Measurements from ENCODE around the gene HS1BP3. TPM values are rescaled to one million over a fixed set of nuclear protein-coding genes. Genes with fewer than 3 reads are reported as not detected.
A peak's percentile ranks its signal among the peaks of the same experiment; 100 is the strongest.

Gene HS1BP3
- total and polyA plus RNA-seq, 2 of the 13 experiments (the other 11 are each of a cell fraction or from before 2014, with no cell fraction given), result 15.2 to 22.0 TPM

GRCh38 chr2:20585359-20585709, 65.6 kb downstream of the HS1BP3 start (continued):
- TF ChIP-seq MTERF4 (CRISPR knock-in tag; IDR thresholded peaks at IDR 0.05), result 0 out of 2 replicates have a peak, but pooled peaks have one; percentile 2
- TF ChIP-seq HDAC2 (CRISPR knock-in tag; IDR thresholded peaks at IDR 0.05), result peak; percentile 83
- no peak for TF ChIP-seq HBP1 (CRISPR knock-in tag; IDR thresholded peaks at IDR 0.05; ENCODE audit: low read depth)
- no peak; the same call in 1 of the 2 replicates for TF ChIP-seq DMAP1 (CRISPR knock-in tag; IDR thresholded peaks at IDR 0.05)
- TF ChIP-seq ZNF780A (CRISPR knock-in tag; IDR thresholded peaks at IDR 0.05), result 0 out of 2 replicates have a peak, but pooled peaks have one; percentile 28
- no peak for TF ChIP-seq TP53 (CRISPR knock-in tag; conservative IDR thresholded peaks at IDR 0.05)
- 0 out of 2 replicates have a peak, but pooled peaks have one; percentile 22 for TF ChIP-seq ZNF761 (CRISPR knock-in tag; conservative IDR thresholded peaks at IDR 0.05)
- TF ChIP-seq FOXP4 (CRISPR knock-in tag; IDR thresholded peaks at IDR 0.05), result peak; percentile 67; the same call in 1 of the 2 replicates
- TF ChIP-seq IKZF4 (CRISPR knock-in tag; IDR thresholded peaks at IDR 0.05; ENCODE audit: borderline replicate concordance, low read depth, not compliant biosample characterization), result peak; percentile 46
- TF ChIP-seq NCOR1 (IDR thresholded peaks at IDR 0.05; ENCODE audit: borderline replicate concordance, low read length), result peak; percentile 51; the same call in 1 of the 2 replicates
- TF ChIP-seq HNF4G (IDR thresholded peaks at IDR 0.05; ENCODE audit: borderline replicate concordance, low read depth, low read length), result peak; percentile 44; the same call in 1 of the 2 replicates
- peak; percentile 70; the same call in 1 of the 2 replicates for TF ChIP-seq HNF4G (CRISPR knock-in tag; IDR thresholded peaks at IDR 0.05; ENCODE audit: borderline replicate concordance, low read depth)
- 0 out of 2 replicates have a peak, but pooled peaks have one; percentile 37 for TF ChIP-seq ATF5 (CRISPR knock-in tag; IDR thresholded peaks at IDR 0.05; ENCODE audit: low read depth)
- no peak for TF ChIP-seq SATB2 (CRISPR knock-in tag; IDR thresholded peaks at IDR 0.05)
- TF ChIP-seq CREBL2 (CRISPR knock-in tag; IDR thresholded peaks at IDR 0.05; ENCODE audit: borderline replicate concordance), result peak; percentile 72; the same call in 1 of the 2 replicates
- TF ChIP-seq ZC3H13 (CRISPR knock-in tag; IDR thresholded peaks at IDR 0.05), result no peak
- no peak for TF ChIP-seq ZNF121 (CRISPR knock-in tag; IDR thresholded peaks at IDR 0.05)
- no peak; the same call in 1 of the 2 replicates for TF ChIP-seq NCOA1 (CRISPR knock-in tag; IDR thresholded peaks at IDR 0.05)
- TF ChIP-seq TFE3 (CRISPR knock-in tag; IDR thresholded peaks at IDR 0.05), result peak; percentile 37; the same call in 1 of the 2 replicates
- 0 out of 2 replicates have a peak, but pooled peaks have one; percentile 32 for TF ChIP-seq RFXANK (CRISPR knock-in tag; IDR thresholded peaks at IDR 0.05)
- TF ChIP-seq SMC3 (IDR thresholded peaks at IDR 0.05; ENCODE audit: low read length), result peak; percentile 14; the same call in 1 of the 2 replicates
- TF ChIP-seq ATF7-NPFF (CRISPR knock-in tag; IDR thresholded peaks at IDR 0.05; ENCODE audit: low read depth), result no peak
- TF ChIP-seq ZGPAT (CRISPR knock-in tag; IDR thresholded peaks at IDR 0.05), result peak; percentile 83

All from HepG2 (cell line).